GM19099 (cell line): ENCODE results near the gene LTBP1.

Source experiments
- POLR2A ChIP-seq: IDR thresholded peaks from 3 replicates; pipeline ENCODE4 v1.6.1; 2011; ENCODE audit warnings: low read depth; ENCODE audit not compliant: insufficient read length; ENCODE audit errors: extremely low read depth

Gene LTBP1

GRCh38 chr2:32946314-32947075, at the start of gene LTBP1:
Gene LTBP1 (plus strand): TSS chr2:32946953. CDS start chr2:32947325, 372 bp downstream.
- no peak for TF ChIP-seq POLR2A

- no peak for TF ChIP-seq POLR2A
Observed at GRCh38 chr2:32900246-32900973, 46.3 kb upstream of the LTBP1 start.

- no peak for TF ChIP-seq POLR2A
Observed at GRCh38 chr2:32901313-32901712, 45.4 kb upstream of the LTBP1 start.

GRCh38 chr2:32902174-32902573, 44.6 kb upstream of the LTBP1 start:
- TF ChIP-seq POLR2A = no peak

- TF ChIP-seq POLR2A = no peak
Observed at GRCh38 chr2:32902986-32903385, 43.8 kb upstream of the LTBP1 start.

- no peak for TF ChIP-seq POLR2A
Observed at GRCh38 chr2:32904074-32904473, 42.7 kb upstream of the LTBP1 start.

GRCh38 chr2:32904751-32905150, 42.0 kb upstream of the LTBP1 start:
- TF ChIP-seq POLR2A = no peak

GRCh38 chr2:32905270-32905669, 41.5 kb upstream of the LTBP1 start:
- no peak for TF ChIP-seq POLR2A

- no peak for TF ChIP-seq POLR2A
Observed at GRCh38 chr2:32910883-32911598, 35.7 kb upstream of the LTBP1 start.

GRCh38 chr2:32915694-32916093, 31.1 kb upstream of the LTBP1 start:
- no peak for TF ChIP-seq POLR2A

- TF ChIP-seq POLR2A = no peak
Observed at GRCh38 chr2:32918774-32919173, 28.0 kb upstream of the LTBP1 start.

- no peak for TF ChIP-seq POLR2A
Observed at GRCh38 chr2:32922501-32922900, 24.3 kb upstream of the LTBP1 start.

- TF ChIP-seq POLR2A = no peak
Observed at GRCh38 chr2:32923109-32923508, 23.6 kb upstream of the LTBP1 start.

GRCh38 chr2:32925283-32925815, 21.4 kb upstream of the LTBP1 start:
- no peak for TF ChIP-seq POLR2A

- no peak for TF ChIP-seq POLR2A
Observed at GRCh38 chr2:32925976-32926707, 20.6 kb upstream of the LTBP1 start.

GRCh38 chr2:32926708-32927084, 20.1 kb upstream of the LTBP1 start:
- TF ChIP-seq POLR2A = no peak

GRCh38 chr2:32930436-32930835, 16.3 kb upstream of the LTBP1 start:
- no peak for TF ChIP-seq POLR2A
